Measurements from ENCODE around the gene CPE.

CPE gene

DNA sequence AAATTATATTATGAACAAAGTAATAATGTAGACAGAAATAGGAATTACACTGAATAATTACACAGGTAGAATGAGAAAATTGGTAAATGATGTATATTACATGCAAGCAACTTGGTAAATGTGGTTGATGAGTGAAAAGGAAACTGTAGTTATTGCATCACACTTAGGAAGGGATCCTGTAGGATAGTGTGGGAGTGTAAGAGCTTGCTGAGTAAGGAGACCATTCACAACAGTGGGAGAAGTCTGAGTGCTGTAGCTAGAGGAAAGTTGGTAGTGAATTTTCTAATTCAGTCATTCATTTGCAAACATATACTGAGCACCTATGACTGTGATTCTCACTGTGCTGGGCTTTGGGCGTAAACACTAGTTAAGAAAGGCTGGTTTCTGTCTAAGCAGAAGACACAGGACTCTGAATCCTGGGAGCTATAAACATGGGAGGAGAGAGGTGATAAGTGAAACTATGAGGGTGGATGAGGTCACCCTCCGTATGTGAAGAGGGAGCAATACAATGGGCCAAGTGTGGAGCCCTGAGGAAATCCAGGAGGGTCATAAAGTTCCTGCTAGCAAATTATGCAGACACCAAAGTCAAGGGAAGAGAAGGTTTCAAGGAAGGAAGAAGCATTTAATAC is 14.2 kb upstream of the CPE start:
- no peak for DNase-seq (ENCODE audit: low read depth in 2 of 2)

GRCh38 chr4:165367040-165367439 is 11.8 kb upstream of the CPE start:
- DNase-seq (ENCODE audit: low read depth in 2 of 2): no peak

DNA sequence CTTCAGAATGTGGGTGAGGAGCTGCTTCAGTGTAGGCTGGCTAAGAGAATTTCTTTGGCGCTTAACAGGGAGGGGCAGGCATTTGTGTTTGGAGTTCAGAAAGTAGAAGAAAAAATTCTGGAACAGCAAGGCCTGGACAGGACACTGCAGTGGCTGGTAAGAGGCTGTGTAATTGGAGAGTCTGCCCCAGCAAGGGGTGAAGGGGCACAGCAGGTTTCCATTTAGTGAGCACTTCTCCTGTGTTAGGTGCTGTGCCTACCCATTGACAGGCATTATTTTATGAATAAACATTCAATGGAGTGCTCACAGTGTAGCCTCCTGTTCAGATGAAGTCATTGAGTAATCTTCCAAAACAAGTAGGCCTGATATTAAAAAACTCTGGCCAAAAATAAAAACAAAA is 10.7 kb upstream of the CPE start:
- no peak for DNase-seq (ENCODE audit: low read depth in 2 of 2)

- no peak for DNase-seq (ENCODE audit: low read depth in 2 of 2)
Observed at GRCh38 chr4:165368567-165368966, 10.2 kb upstream of the CPE start.

DNA sequence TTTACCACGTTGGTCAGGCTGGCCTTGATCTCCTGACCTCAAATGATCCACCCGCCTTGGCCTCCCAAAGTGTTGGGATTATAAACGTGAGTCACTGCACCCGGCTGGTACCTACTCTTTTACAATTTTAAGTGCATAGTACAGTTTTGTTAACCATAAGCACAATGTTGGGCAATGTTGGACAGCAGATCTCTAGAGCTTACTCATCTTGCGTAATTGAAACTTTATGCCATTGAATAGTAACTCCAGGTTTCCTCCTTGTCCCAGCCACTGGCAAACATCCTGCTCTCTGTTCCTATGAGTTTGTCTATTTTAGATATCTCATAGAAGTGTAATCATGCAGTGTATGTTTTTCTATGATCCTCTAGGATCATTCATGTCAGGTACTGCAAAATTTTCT is 9.3 kb upstream of the CPE start:
- no peak for DNase-seq (ENCODE audit: low read depth in 2 of 2)

DNA sequence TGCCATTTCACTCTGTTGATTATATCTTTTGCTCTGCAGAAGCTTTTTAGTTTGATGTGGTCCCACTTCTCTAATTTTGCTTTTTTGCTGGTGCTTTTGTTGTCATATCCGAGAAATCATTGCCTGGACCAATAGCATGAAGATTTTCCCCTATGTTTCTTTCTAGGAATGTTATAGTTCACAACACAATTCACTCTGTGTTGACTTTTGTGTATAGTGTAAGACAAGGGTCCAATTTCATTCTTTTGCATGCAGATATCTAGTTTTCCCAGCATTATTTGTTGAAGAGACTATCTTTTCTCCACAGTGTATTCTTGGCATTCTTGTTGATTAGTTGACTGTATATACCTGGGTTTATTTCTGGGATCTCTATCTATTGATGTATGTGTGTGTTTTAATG is 8.3 kb upstream of the CPE start:
- DNase-seq (ENCODE audit: low read depth in 2 of 2): no peak

DNA sequence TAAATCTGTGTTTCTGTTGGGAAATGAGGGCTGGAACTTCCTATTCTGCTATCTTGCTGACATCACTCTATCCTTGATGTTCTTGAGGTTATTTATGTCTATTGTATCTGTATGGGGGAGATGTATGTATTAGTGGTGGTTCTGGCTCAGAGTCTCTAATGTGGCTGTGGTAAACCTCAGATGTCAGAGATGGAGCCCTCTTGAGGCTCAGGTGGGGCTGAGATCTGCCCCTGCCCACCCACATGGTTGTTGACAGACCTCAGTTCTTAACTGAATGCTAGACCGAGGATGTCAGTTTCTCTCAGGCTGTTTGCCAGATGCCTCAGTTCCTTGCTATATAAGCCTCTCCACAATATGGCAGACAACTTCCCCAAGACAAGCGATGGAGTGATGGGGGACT is 3.3 kb upstream of the CPE start:
- no peak for DNase-seq (ENCODE audit: low read depth in 2 of 2)

GRCh38 chr4:165378398-165378744 is 437 bp upstream of the CPE start:
- DNase-seq (ENCODE audit: low read depth in 2 of 2): no peak

DNA sequence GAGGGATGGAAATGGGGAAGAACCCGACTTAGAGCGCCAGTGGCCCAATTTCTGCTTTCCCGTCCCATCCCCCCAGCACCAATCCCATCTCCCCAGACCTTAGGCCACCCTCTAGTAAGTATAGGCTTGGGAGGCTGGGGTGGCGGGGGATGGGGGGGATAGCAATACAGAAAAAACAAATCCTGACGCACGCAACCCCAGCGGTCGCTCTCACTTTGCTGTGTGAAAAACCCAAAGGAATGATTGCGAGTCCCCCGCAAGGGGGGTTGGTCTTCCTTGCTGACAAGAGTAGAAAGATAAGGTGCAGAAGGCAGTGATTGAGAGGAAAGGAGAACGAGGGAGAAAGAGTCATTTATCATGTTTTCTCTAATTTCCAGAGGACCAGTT is 863 bp downstream of the CPE start:
- no peak for DNase-seq (ENCODE audit: low read depth in 2 of 2)

DNA sequence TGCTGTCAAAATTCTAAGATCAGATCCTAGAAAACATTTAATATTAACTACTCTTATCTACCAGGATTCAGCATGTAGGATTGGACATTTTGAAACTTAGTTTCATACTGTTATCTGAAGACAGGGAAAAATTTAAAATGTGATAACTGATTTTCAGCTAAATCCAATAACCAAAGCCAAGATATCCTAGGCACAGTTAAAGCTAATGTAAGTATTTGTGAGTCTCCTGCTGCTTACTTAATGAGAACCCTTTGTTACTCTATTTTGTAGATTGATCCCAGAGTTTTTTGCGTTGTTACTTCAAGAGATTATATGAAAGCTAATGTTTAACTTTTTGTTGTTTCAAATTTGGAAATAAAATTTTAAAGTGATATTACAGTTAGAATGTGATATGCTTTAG is 2.0 kb downstream of the CPE start:
- DNase-seq (ENCODE audit: low read depth in 2 of 2): no peak

GRCh38 chr4:165381821-165382373 is 3.1 kb downstream of the CPE start:
- DNase-seq (ENCODE audit: low read depth in 2 of 2): no peak

DNA sequence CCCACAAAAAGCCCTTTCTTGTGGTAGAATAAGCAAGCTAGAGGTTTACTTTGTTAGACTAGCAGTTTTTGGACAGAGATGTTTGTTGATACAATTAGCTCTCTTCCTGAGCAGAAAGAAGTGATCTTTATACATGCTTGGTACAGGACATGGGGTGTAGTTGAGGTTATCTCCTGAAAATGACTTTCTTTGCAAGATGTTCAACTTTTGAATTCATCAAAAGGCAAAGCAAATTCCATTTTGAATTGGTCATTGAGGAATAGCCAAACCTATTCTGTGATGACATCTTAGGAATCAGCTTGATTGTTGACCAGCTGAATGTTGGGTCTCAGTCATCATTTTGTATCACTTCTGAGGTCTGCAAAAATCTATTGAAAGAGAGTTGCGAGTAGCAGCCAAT is 3.8 kb downstream of the CPE start:
- DNase-seq (ENCODE audit: low read depth in 2 of 2): no peak

DNA sequence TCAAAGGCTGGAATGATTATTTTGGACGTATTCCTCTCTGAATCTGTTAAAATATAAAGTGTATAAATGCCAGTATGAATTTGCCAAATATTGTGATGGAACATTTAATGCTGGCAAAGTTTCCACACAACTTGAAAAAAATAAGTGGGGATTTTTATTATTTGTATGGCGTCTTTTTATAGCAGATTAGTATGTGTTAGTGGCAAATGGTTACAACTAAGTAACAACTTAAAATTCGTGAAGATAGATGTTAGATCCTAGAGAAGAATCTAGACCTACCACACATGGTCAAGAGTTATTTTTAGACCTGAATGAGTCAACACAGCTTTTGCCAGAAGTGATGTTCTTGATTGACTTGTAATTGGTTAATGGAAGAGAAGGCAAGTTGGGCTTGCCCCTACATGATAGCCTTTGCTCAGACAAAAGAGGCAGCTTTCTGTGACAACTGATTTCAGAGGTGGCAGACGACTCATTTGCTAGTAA is 4.8 kb downstream of the CPE start:
- no peak for DNase-seq (ENCODE audit: low read depth in 2 of 2)

DNA sequence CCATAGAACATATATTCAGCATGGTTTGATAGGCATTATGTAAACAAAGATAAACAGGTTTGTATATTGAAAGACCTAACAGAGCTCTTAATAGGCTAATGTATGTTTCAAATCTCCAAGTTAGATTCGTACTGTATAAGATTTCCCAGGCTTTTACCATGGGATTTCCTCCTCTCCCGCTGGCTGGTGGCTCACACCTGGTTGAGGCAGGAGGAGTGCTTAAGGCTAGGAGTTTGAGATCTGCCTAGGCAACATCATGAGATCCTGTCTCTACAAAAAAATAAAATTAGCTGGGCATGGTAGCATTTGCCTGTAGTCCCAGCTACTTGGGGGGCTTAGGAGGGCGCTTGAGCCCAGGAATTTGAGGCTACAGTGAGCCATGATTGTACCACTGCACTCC is 5.4 kb downstream of the CPE start:
- DNase-seq (ENCODE audit: low read depth in 2 of 2): no peak

DNA sequence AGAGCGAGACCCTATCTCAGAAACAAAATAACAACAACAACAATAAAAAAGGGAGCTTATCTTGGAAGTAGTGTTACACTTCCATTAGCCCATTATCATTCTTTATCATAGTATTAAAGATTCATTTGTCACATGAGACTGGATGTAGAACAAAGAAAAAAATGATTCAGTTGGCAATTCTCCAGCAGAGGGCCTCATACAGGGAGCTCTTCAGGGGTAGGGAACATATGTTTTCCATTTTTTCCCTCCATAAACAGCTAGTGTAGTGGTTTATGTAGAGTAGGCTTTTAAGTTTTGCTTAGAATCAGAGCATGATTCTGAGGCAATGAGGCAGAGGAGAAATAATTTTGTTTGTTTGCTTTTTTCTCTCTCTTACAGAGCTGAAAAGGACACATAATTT is 5.8 kb downstream of the CPE start:
- no peak for DNase-seq (ENCODE audit: low read depth in 2 of 2)

DNA sequence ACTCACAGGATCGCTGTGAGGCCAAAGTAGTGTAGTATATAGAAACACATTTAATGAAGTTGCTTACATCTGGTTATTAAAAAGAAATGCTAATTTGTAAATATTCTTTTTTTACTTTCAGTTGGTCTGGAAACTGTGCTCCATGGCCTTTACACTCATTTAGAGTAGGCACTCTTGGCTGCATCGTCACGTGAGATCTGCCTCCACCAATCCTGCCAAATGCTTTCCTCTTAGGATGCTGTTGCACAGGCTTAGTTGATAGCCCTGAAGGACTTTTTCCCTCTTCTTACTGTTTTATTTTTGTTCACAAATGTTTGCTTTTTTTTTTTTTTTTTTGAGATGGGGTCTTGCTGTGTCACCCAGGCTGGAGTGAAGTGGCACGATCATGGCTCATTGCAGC is 6.3 kb downstream of the CPE start:
- no peak for DNase-seq (ENCODE audit: low read depth in 2 of 2)

DNA sequence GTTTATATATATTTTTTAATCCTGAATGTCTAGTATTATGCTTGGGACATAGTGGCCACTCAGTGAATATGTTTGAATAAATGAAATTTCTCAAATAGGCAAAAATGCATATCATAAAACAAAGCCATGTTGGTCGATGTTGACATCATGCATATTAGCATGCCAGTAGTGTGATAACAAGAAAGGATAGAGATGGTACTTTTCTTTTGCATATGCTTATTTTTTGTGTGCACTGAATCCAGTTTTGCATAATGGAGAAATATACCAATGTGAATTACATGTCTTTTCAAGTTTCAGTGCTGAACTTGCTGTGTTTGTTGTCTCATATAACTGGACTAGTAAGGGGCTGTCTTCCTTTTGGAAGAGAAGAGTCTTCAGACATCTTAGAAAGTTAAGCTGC is 7.5 kb downstream of the CPE start:
- no peak for DNase-seq (ENCODE audit: low read depth in 2 of 2)

DNA sequence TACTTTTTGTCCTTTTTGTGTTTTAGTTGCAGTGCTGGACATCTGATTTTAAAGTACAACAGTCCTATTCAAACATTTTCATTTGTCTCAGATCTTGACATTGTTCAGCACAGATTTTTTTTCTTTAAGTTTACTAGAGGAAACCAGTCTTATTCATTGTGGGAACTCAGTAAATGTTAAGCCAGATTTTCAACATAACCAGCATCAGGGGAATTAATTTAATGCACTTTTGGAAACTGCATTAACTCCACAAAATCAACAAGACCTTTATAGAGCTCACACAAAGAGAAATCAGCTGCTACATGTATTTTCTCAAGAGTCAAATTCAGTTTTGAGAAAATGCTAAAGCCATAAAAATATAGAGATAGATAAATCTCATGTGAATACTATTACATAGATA is 9.9 kb downstream of the CPE start:
- no peak for DNase-seq (ENCODE audit: low read depth in 2 of 2)

GRCh38 chr4:165393051-165393450 is 14.2 kb downstream of the CPE start:
- no peak for DNase-seq (ENCODE audit: low read depth in 2 of 2)

DNA sequence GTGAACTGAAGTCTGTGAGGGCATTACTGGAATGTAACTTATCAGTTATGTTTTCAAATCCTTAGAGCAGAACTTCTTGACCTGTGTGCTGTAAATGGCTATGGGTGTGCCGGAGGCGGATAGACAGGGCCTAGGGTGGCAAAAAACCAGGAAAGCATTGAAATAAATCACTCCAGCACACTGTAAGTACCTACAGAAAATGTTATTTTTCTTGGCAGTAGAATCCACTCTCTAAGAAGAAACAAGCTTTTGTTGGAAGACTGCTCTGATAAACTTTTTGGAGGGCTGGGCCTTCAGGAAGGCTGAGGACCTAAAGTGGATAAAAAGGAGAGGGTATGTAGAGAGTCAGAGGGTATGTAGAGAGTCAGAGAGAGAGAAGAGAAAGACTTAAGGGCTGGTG is 14.9 kb downstream of the CPE start:
- no peak for DNase-seq (ENCODE audit: low read depth in 2 of 2)

GRCh38 chr4:165394275-165394674 is 15.5 kb downstream of the CPE start:
- DNase-seq (ENCODE audit: low read depth in 2 of 2): no peak

- DNase-seq (ENCODE audit: low read depth in 2 of 2): no peak
Observed at GRCh38 chr4:165398570-165398969, 19.8 kb downstream of the CPE start.

- DNase-seq (ENCODE audit: low read depth in 2 of 2): no peak
Observed at GRCh38 chr4:165402375-165402774, 23.6 kb downstream of the CPE start.

DNA sequence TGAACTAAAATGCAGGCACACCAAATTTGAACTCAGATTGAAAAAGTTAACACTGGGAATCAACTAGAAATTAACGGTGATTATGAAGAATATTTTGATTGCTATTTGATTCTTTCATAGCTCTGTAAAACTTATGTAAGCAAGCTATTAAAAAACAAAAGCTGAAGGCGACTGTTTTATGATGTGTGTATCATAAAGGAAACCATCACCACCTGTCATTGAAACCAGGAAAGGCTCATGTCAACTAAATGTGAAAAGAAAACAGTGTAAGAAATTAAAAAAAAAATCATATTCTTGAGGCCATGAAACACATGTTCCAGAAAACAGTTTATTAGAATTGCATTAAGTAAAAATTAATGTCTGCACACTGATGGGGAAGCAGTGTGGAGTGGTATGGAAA is 24.2 kb downstream of the CPE start:
- no peak for DNase-seq (ENCODE audit: low read depth in 2 of 2)

All from stimulated activated CD4-positive, alpha-beta T cell treated with anti-CD3 and anti-CD28 coated beads, Interleukin-1b, Interleukin-23, amount 100 ng/mL, for 4 hours (primary cell).